K562 (cell line): ENCODE results near the gene COL16A1. TPM values are rescaled to one million over a fixed set of nuclear protein-coding genes. Genes with fewer than 3 reads are reported as not detected.

ENCODE experiments used
- ATAC-seq: fragments of 200-7000 bp; cut with Tn5 transposase; 3 replicates; pipeline ENCODE4 v1.9.1; 2020; ENCODE audit warnings: moderate library complexity
- BruUV-seq: library from RNA; stranded (reverse); fragments of 400-500 nt; replicated peaks from 2 replicates; lab custom pipeline; 2021; lab: Mats Ljungman, UMichigan
- CTCF ChIA-PET: fragments of 300-600 bp; formaldehyde crosslinking; extraction: SDS; loops from one replicate; lab custom pipeline; 2021; ENCODE audit warnings: low intra/inter-chr PET ratio; lab: Yijun Ruan, JAX
- POLR2A ChIA-PET: fragments of 300-600, 350-650 bp; sonication (Branson Sonifier 250); formaldehyde crosslinking; extraction: SDS; loops from one replicate; lab custom pipeline; 2021; ENCODE audit warnings: antibody characterized with exemption, inconsistent platforms; lab: Yijun Ruan, JAX
- DNase-seq, 4 experiments: peaks; one replicate each; pipeline versions ENCODE4 v3.0.0 to v3.0.0-alpha.2; 2011 to 2018; ENCODE audit warnings: low spot score in 3 of 4, mixed read lengths in 3 of 4; ENCODE audit errors: extremely low read depth in 1 of 4
- FAIRE-seq: peaks from 2 replicates; lab custom pipeline; 2011; peaks lifted over from hg19 to GRCh38; lab: Jason Lieb, UNC
- H2AFZ ChIP-seq: 2 replicates; pipeline ENCODE4 v1.6.0; 2011; ENCODE audit warnings: low read depth, low read length, control low read depth, inconsistent platforms
- H3K27ac ChIP-seq: fragments of 200-600 bp; 3 replicates; pipeline ENCODE4 v1.8.0; 2011; ENCODE audit warnings: low read depth, mild to moderate bottlenecking, control low read depth, inconsistent platforms, low read length, moderate library complexity, mixed read lengths; ENCODE audit errors: extremely low read depth
- H3K27me3 ChIP-seq, 2 experiments: fragments of 300-600 bp in 1 of 2; 2 replicates in 1 of 2; 3 replicates in 1 of 2; pipeline versions ENCODE4 v1.6.0 to v1.8.0; 2011; ENCODE audit warnings: inconsistent platforms in 2 of 2, low read length in 2 of 2, mild to moderate bottlenecking in 1 of 2, mixed read lengths in 1 of 2, moderate library complexity in 1 of 2; ENCODE audit not compliant: control insufficient read depth in 2 of 2, insufficient read depth in 2 of 2
- H3K36me3 ChIP-seq: fragments of 300-600 bp; 3 replicates; pipeline ENCODE4 v1.8.0; 2011; ENCODE audit warnings: mild to moderate bottlenecking, low read length, inconsistent platforms; ENCODE audit not compliant: control insufficient read depth, insufficient read depth
- H3K4me1 ChIP-seq, 2 experiments: fragments of 200-600 bp in 1 of 2; replicated peaks in 1 of 2; 2 replicates in 1 of 2; 3 replicates in 1 of 2; pipeline versions ENCODE4 v1.5.1 to v1.8.0; 2011; ENCODE audit warnings: inconsistent platforms in 2 of 2, low read length in 2 of 2, mild to moderate bottlenecking in 1 of 2, mixed read lengths in 1 of 2, moderate library complexity in 1 of 2; ENCODE audit not compliant: control insufficient read depth in 2 of 2, insufficient read depth in 2 of 2
- H3K4me2 ChIP-seq: 2 replicates; pipeline ENCODE4 v1.6.1; 2011; ENCODE audit warnings: low read length, control low read depth, inconsistent platforms, mixed read lengths; ENCODE audit not compliant: insufficient read depth
- H3K4me3 ChIP-seq: fragments of 200-600 bp; sonication (generic), shearing (Covaris generic); 2 replicates; pipeline ENCODE4 v1.5.1; 2016; ENCODE audit warnings: control low read depth, inconsistent platforms
- H3K79me2 ChIP-seq: fragments of 200-600 bp; 3 replicates; pipeline ENCODE4 v1.8.0; 2011; ENCODE audit warnings: low read length, inconsistent platforms; ENCODE audit not compliant: control insufficient read depth, insufficient read depth
- H3K9ac ChIP-seq, 2 experiments: 2 replicates each; pipeline versions ENCODE4 v1.6.0 to v1.6.1; 2011; ENCODE audit warnings: low read depth in 2 of 2, low read length in 2 of 2, control low read depth in 1 of 2, inconsistent platforms in 1 of 2, mild to moderate bottlenecking in 1 of 2, mixed read lengths in 1 of 2; ENCODE audit not compliant: insufficient read depth in 1 of 2
- H3K9me1 ChIP-seq: one replicate; pipeline ENCODE4 v1.6.0; 2011; ENCODE audit warnings: inconsistent platforms, mild to moderate bottlenecking, low read length, moderate library complexity; ENCODE audit not compliant: control insufficient read depth, insufficient read depth
- H3K9me3 ChIP-seq: replicated peaks from 2 replicates; pipeline ENCODE4 v1.5.1; 2011; ENCODE audit warnings: low read depth, low read length, inconsistent platforms; ENCODE audit not compliant: control insufficient read depth, insufficient read depth
- H4K20me1 ChIP-seq: replicated peaks from 2 replicates; pipeline ENCODE4 v1.6.1; 2011; ENCODE audit warnings: low read length, inconsistent platforms, mixed read lengths; ENCODE audit not compliant: control insufficient read depth, insufficient read depth
- CBFB ChIP-seq: sonication (generic); formaldehyde crosslinking; IDR thresholded peaks from 2 replicates; pipeline ENCODE4 v1.4.0; 2020; ENCODE audit warnings: mild to moderate bottlenecking, missing genetic modification reagents
- CHD4 ChIP-seq: fragments of 200-600 bp; sonication (generic); IDR thresholded peaks from 3 replicates; pipeline ENCODE4 v1.6.1; 2012; ENCODE audit warnings: low read depth, mild to moderate bottlenecking, mixed read lengths, low read length, inconsistent platforms; ENCODE audit not compliant: insufficient read depth, insufficient replicate concordance, poor library complexity, severe bottlenecking
- DDX20 ChIP-seq: fragments of 450-650 bp; IDR thresholded peaks from 2 replicates; pipeline ENCODE4 v1.6.1; 2016; ENCODE audit warnings: missing genetic modification characterization, low read depth, mild to moderate bottlenecking, missing compliant biosample characterization, moderate library complexity
- NFE2 ChIP-seq: IDR thresholded peaks from 2 replicates; pipeline ENCODE4 v1.6.1; 2014; ENCODE audit warnings: antibody characterized with exemption, low read depth
- PHF8 ChIP-seq: fragments of 200-600 bp; sonication (generic); IDR thresholded peaks from 2 replicates; pipeline ENCODE4 v1.6.1; 2012; ENCODE audit warnings: mixed run types, mild to moderate bottlenecking, inconsistent platforms, low read length, moderate library complexity, borderline replicate concordance
- REST ChIP-seq, 2 experiments: fragments of 450-650 bp; formaldehyde crosslinking in 1 of 2; IDR thresholded peaks; 2 replicates each; pipeline versions ENCODE4 v1.4.0 to v1.6.1; 2014 to 2020; ENCODE audit warnings: mild to moderate bottlenecking in 2 of 2, borderline replicate concordance in 1 of 2, low read depth in 1 of 2
- RFX5 ChIP-seq: IDR thresholded peaks from 2 replicates; pipeline ENCODE4 v1.6.1; 2011; ENCODE audit warnings: low read depth, mild to moderate bottlenecking, improper control_type of control experiment, low read length
- ZNF512 ChIP-seq: IDR thresholded peaks from 2 replicates; pipeline ENCODE4 v1.6.1; 2016; ENCODE audit warnings: missing genetic modification characterization, missing compliant biosample characterization
- WGBS: fragments of 100-300 bp; shearing (Covaris generic); methylation state at CpG from one replicate; pipeline ENCODE4 v1.1.6; 2016; ENCODE audit warnings: low coverage, mixed read lengths; ENCODE audit not compliant: insufficient coverage; ENCODE audit errors: missing lambda C conversion rate; 5-methylcytosine and 5-hydroxymethylcytosine counted together
- in situ Hi-C: fragments of 300-500 bp; cut with MboI; formaldehyde crosslinking; loops from 4 replicates; pipeline ENCODE4 v1.15.0; 2018; ENCODE audit warnings: inconsistent platforms, mixed read lengths
- intact Hi-C: fragments of 100-400 bp; cut with micrococcal nuclease; formaldehyde crosslinking; loops from 2 replicates; pipeline ENCODE4 v1.14.2; 2022
- polyA plus RNA-seq, 8 experiments: library from polyadenylated mRNA; depleted of rRNA in 4 of 8; stranded (reverse) in 5 of 8; unstranded in 3 of 8; fragments of >200 nt; fragmentation: Nextera tagmentation in 2 of 8; fragmentation: Illumina TruSeq in 1 of 8; extraction: Ambion mirVana in 2 of 8; extraction: Trizol in 1 of 8; gene quantifications; 2 replicates each; pipeline versions ENCODE4 v1.2.1 to v1.2.3, GENCODE V29; 2011 to 2014; ENCODE audit warnings: inconsistent platforms in 1 of 8, missing spikeins in 1 of 8
- total RNA-seq, 7 experiments: library from RNA; depleted of rRNA in 6 of 7; stranded (reverse); fragments of >200 nt in 6 of 7; fragmentation: Illumina TruSeq in 2 of 7; extraction: Trizol in 2 of 7; gene quantifications; 2 replicates each; pipeline versions ENCODE4 v1.2.1 to v1.2.3, GENCODE V29; 2011 to 2021; ENCODE audit warnings: low replicate concordance in 1 of 7

Gene COL16A1
- total and polyA plus RNA-seq, 9 of the 15 experiments (the other 6 are each of a cell fraction or from before 2014, with no cell fraction given), result 0.11 to 0.60 (median 0.11) TPM; not detected in 6

- Histone ChIP-seq H3K79me2 (peaks cover 20% of the 10 kb centered on the region), H3K27me3 (peaks cover 0 to 8% of the 10 kb centered on the region in 2 experiments; a peak in 2 of 5 replicates), H3K4me1 (peaks cover 0 to 9% of the 10 kb centered on the region in 2 experiments; a peak in 3 of 5 replicates), H3K36me3 (no peaks in the 10 kb centered on the region; the same call in 2 of the 3 replicates), H2AFZ (no peak overlapping the region), H3K4me2 (no peak overlapping the region), H3K27ac (no peak overlapping the region), H3K4me3 (no peak overlapping the region), H3K9ac (no peak overlapping the region), H3K9me3 (no peaks in the 10 kb centered on the region), H3K9me1 (no peaks in the 10 kb centered on the region), H4K20me1 (no peaks in the 10 kb centered on the region)
- intact Hi-C loops (loop anchor here (10.0 kb wide), 1 partner anchor 308 kb away; no protein-coding TSS in a partner anchor), in situ Hi-C loops (no loop called here)
- DNase-seq (no peak), FAIRE-seq (no peak), ATAC-seq (no peak)
- no TSS peak for BruUV-seq
- CTCF ChIA-PET, result interaction anchor here (0.5 kb wide), 1 partner anchor 886 kb away, joined by 3 read pairs; no protein-coding TSS in a partner anchor
- TF ChIP-seq ZNF512 (tag) (no peak), CBFB (CRISPR knock-in tag) (no peak), RFX5 (no peak), PHF8 (no peak), REST (IDR thresholded peaks at IDR 0.05; ENCODE audit: borderline replicate concordance) (no peak), REST (CRISPR knock-in tag; IDR thresholded peaks at IDR 0.05; ENCODE audit: low read depth) (no peak), DDX20 (tag) (no peak), NFE2 (no peak), CHD4 (no peak)
- WGBS, result 15% methylated on average over 2 of the region's 2 CpGs
- POLR2A ChIA-PET, result interaction anchor here (0.6 to 1.1 kb wide), 2 partner anchors 10 to 142 kb away, joined by 3 to 4 read pairs; no protein-coding TSS in a partner anchor
Measured at GRCh38 chr1:31647106-31647505, 56.7 kb downstream of the COL16A1 start.
